Endometrium (tissue), 2 donors: ENCODE measurements around the gene DUS1L.

Experiments used
- FAIRE-seq: peaks from 2 replicates; lab custom pipeline; 2012; peaks lifted over from hg19 to GRCh38; lab: Jason Lieb, UNC
- donor health status: control.
- donor health status: control.

Gene DUS1L

GRCh38 chr17:82087961-82088837 is 22.6 kb upstream of the DUS1L start:
- no peak for FAIRE-seq

GRCh38 chr17:82086941-82087906 is 21.6 kb upstream of the DUS1L start:
- FAIRE-seq = no peak

GRCh38 chr17:82085931-82086764 is 20.5 kb upstream of the DUS1L start:
- FAIRE-seq = no peak

- FAIRE-seq = no peak
These were observed 19.6 kb upstream of the DUS1L start for GRCh38 chr17:82085031-82085861.

- no peak for FAIRE-seq
These were observed 18.9 kb upstream of the DUS1L start for GRCh38 chr17:82084373-82085030.

GRCh38 chr17:82083533-82084359 is 18.1 kb upstream of the DUS1L start:
- FAIRE-seq = no peak

GRCh38 chr17:82083009-82083408 is 17.4 kb upstream of the DUS1L start:
- FAIRE-seq = no peak

- FAIRE-seq = no peak
These were observed 16.9 kb upstream of the DUS1L start for GRCh38 chr17:82082456-82082855.

GRCh38 chr17:82081966-82082365 is 16.4 kb upstream of the DUS1L start:
- no peak for FAIRE-seq

GRCh38 chr17:82081546-82081945 is 15.9 kb upstream of the DUS1L start:
- FAIRE-seq = no peak

- FAIRE-seq = no peak
These were observed 15.3 kb upstream of the DUS1L start for GRCh38 chr17:82080789-82081464.

- FAIRE-seq = no peak
These were observed 14.6 kb upstream of the DUS1L start for GRCh38 chr17:82080048-82080788.

GRCh38 chr17:82079001-82079677 is 13.5 kb upstream of the DUS1L start:
- no peak for FAIRE-seq

- FAIRE-seq = no peak
These were observed 12.8 kb upstream of the DUS1L start for GRCh38 chr17:82078433-82078832.

- FAIRE-seq = no peak
These were observed 12.2 kb upstream of the DUS1L start for GRCh38 chr17:82077617-82078358.

GRCh38 chr17:82076785-82077591 is 11.4 kb upstream of the DUS1L start:
- FAIRE-seq = no peak
